Osteocyte (in vitro differentiated cells): ENCODE measurements around the gene GNPDA2. TPM values are rescaled to one million over a fixed set of nuclear protein-coding genes. Genes with fewer than 3 reads are reported as not detected.

Experiments
- DNase-seq: peaks from one replicate; pipeline ENCODE4 v3.0.0; 2021; ENCODE audit warnings: mixed read lengths; ENCODE audit not compliant: unreplicated experiment; ENCODE audit errors: extremely low spot score
- H3K27ac Mint-ChIP-seq: one replicate; pipeline ENCODE4 v1.8.0; 2021; ENCODE audit warnings: mild to moderate bottlenecking, mixed read lengths; ENCODE audit not compliant: unreplicated experiment
- H3K27me3 Mint-ChIP-seq: one replicate; pipeline ENCODE4 v1.8.0; 2021; ENCODE audit warnings: mixed read lengths; ENCODE audit not compliant: unreplicated experiment
- H3K36me3 Mint-ChIP-seq: one replicate; pipeline ENCODE4 v1.8.0; 2021; ENCODE audit warnings: mixed read lengths; ENCODE audit not compliant: unreplicated experiment
- H3K4me1 Mint-ChIP-seq: one replicate; pipeline ENCODE4 v1.8.0; 2021; ENCODE audit warnings: mixed read lengths; ENCODE audit not compliant: unreplicated experiment
- H3K4me3 Mint-ChIP-seq: one replicate; pipeline ENCODE4 v1.8.0; 2021; ENCODE audit warnings: mild to moderate bottlenecking, moderate library complexity, mixed read lengths; ENCODE audit not compliant: unreplicated experiment
- H3K9me3 Mint-ChIP-seq: one replicate; pipeline ENCODE4 v1.8.0; 2021; ENCODE audit warnings: mixed read lengths; ENCODE audit not compliant: unreplicated experiment
- total RNA-seq: library from RNA; stranded (reverse); gene quantifications from 2 replicates; pipeline ENCODE4 v1.2.1, GENCODE V29; 2021
- TF ChIP-seq, protein P1 (sequence below): fragments of 200-600 bp; sonication (generic); IDR thresholded peaks from 2 replicates; pipeline ENCODE4 v1.5.0; 2021; ENCODE audit warnings: antibody characterized with exemption, mild to moderate bottlenecking, moderate library complexity

The GNPDA2 gene
- total RNA-seq, 1 donor from 2014 or later = 16.6 TPM

- Mint-ChIP-seq H3K36me3 (no peaks in the 10 kb centered on the region), H3K4me1 (no peaks in the 10 kb centered on the region), H3K4me3 (no peak overlapping the region), H3K27me3 (peaks cover 16% of the 10 kb centered on the region), H3K27ac (no peak overlapping the region), H3K9me3 (no peaks in the 10 kb centered on the region)
- TF ChIP-seq, protein P1, sequence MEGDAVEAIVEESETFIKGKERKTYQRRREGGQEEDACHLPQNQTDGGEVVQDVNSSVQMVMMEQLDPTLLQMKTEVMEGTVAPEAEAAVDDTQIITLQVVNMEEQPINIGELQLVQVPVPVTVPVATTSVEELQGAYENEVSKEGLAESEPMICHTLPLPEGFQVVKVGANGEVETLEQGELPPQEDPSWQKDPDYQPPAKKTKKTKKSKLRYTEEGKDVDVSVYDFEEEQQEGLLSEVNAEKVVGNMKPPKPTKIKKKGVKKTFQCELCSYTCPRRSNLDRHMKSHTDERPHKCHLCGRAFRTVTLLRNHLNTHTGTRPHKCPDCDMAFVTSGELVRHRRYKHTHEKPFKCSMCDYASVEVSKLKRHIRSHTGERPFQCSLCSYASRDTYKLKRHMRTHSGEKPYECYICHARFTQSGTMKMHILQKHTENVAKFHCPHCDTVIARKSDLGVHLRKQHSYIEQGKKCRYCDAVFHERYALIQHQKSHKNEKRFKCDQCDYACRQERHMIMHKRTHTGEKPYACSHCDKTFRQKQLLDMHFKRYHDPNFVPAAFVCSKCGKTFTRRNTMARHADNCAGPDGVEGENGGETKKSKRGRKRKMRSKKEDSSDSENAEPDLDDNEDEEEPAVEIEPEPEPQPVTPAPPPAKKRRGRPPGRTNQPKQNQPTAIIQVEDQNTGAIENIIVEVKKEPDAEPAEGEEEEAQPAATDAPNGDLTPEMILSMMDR = no peak
- DNase-seq = no peak
Observed at GRCh38 chr4:44662623-44663005, 63.7 kb downstream of the GNPDA2 start.

DNA sequence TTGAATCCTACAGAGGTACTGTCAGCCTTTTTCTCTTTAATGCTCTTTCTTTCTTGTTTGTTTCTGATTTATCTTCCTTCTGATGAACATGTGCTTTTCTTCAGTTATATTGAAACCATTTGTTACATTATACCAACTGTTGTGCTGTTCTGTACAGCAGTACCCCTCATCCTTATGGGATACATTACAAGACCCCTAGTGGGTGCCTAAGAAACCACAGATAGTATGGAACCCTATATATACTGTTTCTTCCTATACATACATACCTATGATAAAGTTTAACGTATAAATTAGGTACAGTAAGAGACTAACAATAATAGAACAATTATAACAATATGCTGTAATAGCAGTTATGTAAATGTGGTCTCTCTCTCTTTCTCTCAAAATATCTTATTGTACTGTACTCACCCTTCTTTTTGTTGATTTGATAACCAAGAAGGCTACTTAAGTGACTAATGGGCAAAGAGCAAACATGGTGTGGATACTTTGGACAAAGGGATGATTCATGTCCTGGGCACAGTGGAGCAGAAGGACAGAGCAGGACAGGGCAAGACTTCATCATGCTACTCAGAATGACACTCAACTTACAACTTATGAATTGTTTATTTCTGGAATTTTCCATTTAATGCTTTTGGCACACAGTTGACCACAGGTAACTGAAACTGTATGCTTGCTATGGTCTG is 64.3 kb downstream of the GNPDA2 start:
- DNase-seq = no peak
- Mint-ChIP-seq H3K4me1 (no peaks in the 10 kb centered on the region), H3K9me3 (no peaks in the 10 kb centered on the region), H3K27me3 (peaks cover 10% of the 10 kb centered on the region), H3K4me3 (no peak overlapping the region), H3K36me3 (no peaks in the 10 kb centered on the region), H3K27ac (no peak overlapping the region)
- TF ChIP-seq, protein P1 = no peak

- Mint-ChIP-seq H3K27me3 (peaks cover 7% of the 10 kb centered on the region), H3K4me3 (no peak overlapping the region), H3K27ac (no peak overlapping the region), H3K36me3 (no peaks in the 10 kb centered on the region), H3K9me3 (no peaks in the 10 kb centered on the region), H3K4me1 (no peaks in the 10 kb centered on the region)
- no peak for DNase-seq
- TF ChIP-seq, protein P1 = no peak
Observed at GRCh38 chr4:44660396-44660795, 66.0 kb downstream of the GNPDA2 start.

- no peak overlapping the region for H3K4me3 Mint-ChIP-seq
- H3K4me1 Mint-ChIP-seq = no peaks in the 10 kb centered on the region
- no peaks in the 10 kb centered on the region for H3K9me3 Mint-ChIP-seq
- no peak overlapping the region for H3K27ac Mint-ChIP-seq
- TF ChIP-seq, protein P1 = no peak
- H3K27me3 Mint-ChIP-seq = peaks cover 24% of the 10 kb centered on the region
- no peaks in the 10 kb centered on the region for H3K36me3 Mint-ChIP-seq
- DNase-seq = no peak
Observed at GRCh38 chr4:44652002-44652401, 74.4 kb downstream of the GNPDA2 start.

Other genes with a start within 250 kb of the GNPDA2 start
- not detected in 2 replicates for gene YIPF7, start 74.9 kb downstream of the GNPDA2 start, total RNA-seq
- 18.5 and 20.7 TPM in 2 replicates for gene GUF1, start 48.1 kb downstream of the GNPDA2 start, total RNA-seq